ENCODE results near the gene DPP7.

Gene DPP7

GRCh38 chr9:137150617-137151457 is 36.3 kb upstream of the DPP7 start:
- H3K9me3 ChIP-seq (ENCODE audit: insufficient read depth, low read length) = no peaks in the 10 kb centered on the region
- H3K36me3 ChIP-seq (ENCODE audit: low read length) = no peaks in the 10 kb centered on the region
- H3K9me2 ChIP-seq (replicated peaks; ENCODE audit: insufficient read depth, low read length) = no peaks in the 10 kb centered on the region
- H4K20me1 ChIP-seq (ENCODE audit: low read depth, low read length) = no peaks in the 10 kb centered on the region
- H3K4me2 ChIP-seq (ENCODE audit: low read depth, low read length, poor library complexity, severe bottlenecking) = peak overlapping the region; percentile 27
- no peak for TF ChIP-seq EZH2phosphoT487 (conservative IDR thresholded peaks at IDR 0.05; ENCODE audit: low read length)
- no peak for TF ChIP-seq CTCF (IDR thresholded peaks at IDR 0.05; ENCODE audit: insufficient read depth, low read length, poor library complexity, severe bottlenecking)
- H2AFZ ChIP-seq (ENCODE audit: low read depth, low read length, severe bottlenecking) = no peak overlapping the region
- H3K79me2 ChIP-seq (ENCODE audit: insufficient read depth, low read length) = no peaks in the 10 kb centered on the region
- 0 out of 2 replicates have a peak overlapping the region, but pooled peaks have one; percentile 11 for H3K27ac ChIP-seq (ENCODE audit: low read depth, low read length)
- no peak overlapping the region for H3K4me3 ChIP-seq (ENCODE audit: insufficient read depth, low read length, poor library complexity, severe bottlenecking)
- no peak overlapping the region for H3K9ac ChIP-seq (ENCODE audit: low read length)
- peaks cover 13% of the 10 kb centered on the region; the same call in 1 of the 2 replicates for H3F3A ChIP-seq (ENCODE audit: insufficient read depth)
- no peaks in the 10 kb centered on the region for H3K27me3 ChIP-seq (ENCODE audit: low read length)

GRCh38 chr9:137149942-137150616 is 35.5 kb upstream of the DPP7 start:
- Histone ChIP-seq H3K4me3 (ENCODE audit: insufficient read depth, low read length, poor library complexity, severe bottlenecking) (no peak overlapping the region), H4K20me1 (ENCODE audit: low read depth, low read length) (no peaks in the 10 kb centered on the region), H3K9ac (ENCODE audit: low read length) (no peak overlapping the region), H3K79me2 (ENCODE audit: insufficient read depth, low read length) (no peaks in the 10 kb centered on the region), H3K9me3 (ENCODE audit: insufficient read depth, low read length) (no peaks in the 10 kb centered on the region), H3K36me3 (ENCODE audit: low read length) (no peaks in the 10 kb centered on the region), H3K27me3 (ENCODE audit: low read length) (no peaks in the 10 kb centered on the region), H2AFZ (ENCODE audit: low read depth, low read length, severe bottlenecking) (no peak overlapping the region), H3F3A (ENCODE audit: insufficient read depth) (peaks cover 13% of the 10 kb centered on the region; the same call in 1 of the 2 replicates), H3K4me2 (ENCODE audit: low read depth, low read length, poor library complexity, severe bottlenecking) (peak overlapping the region; percentile 27), H3K9me2 (replicated peaks; ENCODE audit: insufficient read depth, low read length) (no peaks in the 10 kb centered on the region), H3K27ac (ENCODE audit: low read depth, low read length) (0 out of 2 replicates have a peak overlapping the region, but pooled peaks have one; percentile 11)
- TF ChIP-seq CTCF (IDR thresholded peaks at IDR 0.05; ENCODE audit: insufficient read depth, low read length, poor library complexity, severe bottlenecking) (no peak), EZH2phosphoT487 (conservative IDR thresholded peaks at IDR 0.05; ENCODE audit: low read length) (no peak)

DNA sequence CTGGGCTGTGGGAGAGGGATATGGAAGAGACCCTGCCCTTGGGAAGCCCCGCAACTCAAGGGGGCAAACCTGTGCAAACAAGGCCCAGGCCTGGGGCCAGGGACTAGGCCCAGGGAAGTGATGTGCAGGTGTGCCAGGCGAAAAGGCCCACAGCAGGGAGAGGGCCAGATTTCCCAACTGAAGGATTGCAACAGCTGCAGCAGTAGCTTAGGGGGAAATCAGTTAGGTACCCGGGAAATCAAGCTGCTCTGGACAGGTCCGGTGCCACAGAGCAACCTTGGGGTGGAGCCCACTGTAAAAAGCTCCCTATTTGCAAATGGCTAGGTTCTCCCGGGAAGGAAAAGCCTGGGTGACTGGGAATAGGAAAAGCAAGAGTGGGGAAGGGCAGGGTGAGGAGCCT is 34.8 kb upstream of the DPP7 start:
- Histone ChIP-seq H3K9me2 (replicated peaks; ENCODE audit: insufficient read depth, low read length) (no peaks in the 10 kb centered on the region), H3K4me3 (ENCODE audit: insufficient read depth, low read length, poor library complexity, severe bottlenecking) (no peak overlapping the region), H2AFZ (ENCODE audit: low read depth, low read length, severe bottlenecking) (no peak overlapping the region), H4K20me1 (ENCODE audit: low read depth, low read length) (no peaks in the 10 kb centered on the region), H3K4me2 (ENCODE audit: low read depth, low read length, poor library complexity, severe bottlenecking) (no peak overlapping the region), H3K9ac (ENCODE audit: low read length) (no peak overlapping the region), H3K79me2 (ENCODE audit: insufficient read depth, low read length) (no peaks in the 10 kb centered on the region), H3F3A (ENCODE audit: insufficient read depth) (peaks cover 13% of the 10 kb centered on the region; the same call in 1 of the 2 replicates), H3K36me3 (ENCODE audit: low read length) (no peaks in the 10 kb centered on the region), H3K27ac (ENCODE audit: low read depth, low read length) (no peak overlapping the region), H3K9me3 (ENCODE audit: insufficient read depth, low read length) (no peaks in the 10 kb centered on the region), H3K27me3 (ENCODE audit: low read length) (no peaks in the 10 kb centered on the region)
- no peak for TF ChIP-seq CTCF (IDR thresholded peaks at IDR 0.05; ENCODE audit: insufficient read depth, low read length, poor library complexity, severe bottlenecking)

Data from SU-DHL-6 (cell line).